Choroid plexus epithelial cell (primary cell): ENCODE measurements around the gene PRPF40A.
"Not testable (repeated sequence)": the region's sequence is repeated elsewhere in the genome, so short reads cannot be mapped to it uniquely, and the experiment has no call there.

Source experiments
- DNase-seq: peaks from one replicate; pipeline ENCODE4 v3.0.0-alpha.2; 2010; ENCODE audit warnings: low read depth
- H3K4me3 ChIP-seq: 2 replicates; pipeline ENCODE4 v1.5.1; 2011; ENCODE audit warnings: low read depth, mild to moderate bottlenecking, control low read depth, low read length, moderate library complexity
- TF ChIP-seq, protein P1 (sequence below): conservative IDR thresholded peaks from 2 replicates; pipeline ENCODE4 v1.5.1; 2011; ENCODE audit warnings: low read depth, mild to moderate bottlenecking, control low read depth, inconsistent platforms, low read length, moderate library complexity

PRPF40A gene

DNA sequence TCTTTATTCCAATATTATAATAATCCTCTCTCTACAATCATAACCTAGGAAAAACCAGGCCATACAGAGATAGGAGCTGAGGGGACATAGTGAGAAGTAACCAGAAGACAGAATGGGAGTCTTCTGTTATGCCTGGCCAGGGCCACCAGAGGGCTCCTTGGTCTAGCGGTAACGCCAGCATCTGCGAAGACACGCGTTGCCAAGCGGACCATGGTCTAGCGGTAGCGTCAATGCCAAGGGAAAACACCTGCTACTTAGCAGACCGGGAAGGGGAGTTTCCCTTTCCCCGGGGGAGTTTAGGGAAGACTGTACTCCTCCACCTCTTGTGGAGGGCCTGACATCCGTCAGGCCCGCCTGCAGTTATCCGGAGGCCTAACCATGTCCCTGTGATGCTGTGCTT lies 37.8 kb upstream of the PRPF40A start:
- TF ChIP-seq, protein P1, sequence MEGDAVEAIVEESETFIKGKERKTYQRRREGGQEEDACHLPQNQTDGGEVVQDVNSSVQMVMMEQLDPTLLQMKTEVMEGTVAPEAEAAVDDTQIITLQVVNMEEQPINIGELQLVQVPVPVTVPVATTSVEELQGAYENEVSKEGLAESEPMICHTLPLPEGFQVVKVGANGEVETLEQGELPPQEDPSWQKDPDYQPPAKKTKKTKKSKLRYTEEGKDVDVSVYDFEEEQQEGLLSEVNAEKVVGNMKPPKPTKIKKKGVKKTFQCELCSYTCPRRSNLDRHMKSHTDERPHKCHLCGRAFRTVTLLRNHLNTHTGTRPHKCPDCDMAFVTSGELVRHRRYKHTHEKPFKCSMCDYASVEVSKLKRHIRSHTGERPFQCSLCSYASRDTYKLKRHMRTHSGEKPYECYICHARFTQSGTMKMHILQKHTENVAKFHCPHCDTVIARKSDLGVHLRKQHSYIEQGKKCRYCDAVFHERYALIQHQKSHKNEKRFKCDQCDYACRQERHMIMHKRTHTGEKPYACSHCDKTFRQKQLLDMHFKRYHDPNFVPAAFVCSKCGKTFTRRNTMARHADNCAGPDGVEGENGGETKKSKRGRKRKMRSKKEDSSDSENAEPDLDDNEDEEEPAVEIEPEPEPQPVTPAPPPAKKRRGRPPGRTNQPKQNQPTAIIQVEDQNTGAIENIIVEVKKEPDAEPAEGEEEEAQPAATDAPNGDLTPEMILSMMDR = peak; percentile 57
- DNase-seq = peak; percentile 23
- H3K4me3 ChIP-seq = no peak overlapping the region

DNA sequence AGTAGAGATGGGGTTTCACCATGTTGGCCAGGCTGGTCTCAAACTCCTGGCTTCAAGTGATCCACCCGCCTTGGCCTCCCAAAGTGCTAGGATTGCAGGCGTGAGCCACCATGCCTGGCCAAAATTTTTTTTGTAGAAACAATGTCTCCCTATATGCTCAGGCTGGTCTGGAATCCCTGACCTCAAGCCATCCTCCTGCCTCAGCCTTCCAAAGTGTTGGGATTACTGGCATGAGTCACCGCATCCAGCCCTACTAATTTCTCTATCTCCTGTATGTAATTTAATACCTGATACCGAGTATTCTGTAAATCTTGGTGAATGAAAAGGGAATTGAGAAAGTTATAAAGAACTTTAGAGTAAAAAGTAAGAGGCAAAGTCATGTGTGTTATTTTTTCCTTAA lies 30.5 kb upstream of the PRPF40A start:
- not testable (repeated sequence) for H3K4me3 ChIP-seq
- DNase-seq = peak; percentile 50

DNA sequence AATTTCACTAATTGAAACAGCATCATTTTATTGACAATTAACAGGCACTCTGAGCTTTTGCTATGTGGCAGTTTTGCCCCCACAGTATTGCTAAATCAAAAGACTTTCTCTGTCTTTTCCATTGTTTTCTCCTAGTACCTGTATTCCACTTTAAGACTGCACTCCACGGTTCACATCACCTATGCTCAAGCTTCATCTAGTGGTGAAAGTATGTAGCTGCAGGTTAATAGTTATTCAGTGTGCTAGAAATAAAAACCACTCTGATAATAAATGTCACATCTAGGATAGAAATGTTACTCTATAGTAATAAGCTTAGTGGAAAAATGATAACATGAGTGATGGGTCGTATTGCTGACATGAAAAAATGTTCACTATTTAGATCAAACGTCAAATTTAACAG lies 25.7 kb upstream of the PRPF40A start:
- TF ChIP-seq, protein P1 = peak; percentile 66
- no peak overlapping the region for H3K4me3 ChIP-seq
- DNase-seq = peak; percentile 48

DNA sequence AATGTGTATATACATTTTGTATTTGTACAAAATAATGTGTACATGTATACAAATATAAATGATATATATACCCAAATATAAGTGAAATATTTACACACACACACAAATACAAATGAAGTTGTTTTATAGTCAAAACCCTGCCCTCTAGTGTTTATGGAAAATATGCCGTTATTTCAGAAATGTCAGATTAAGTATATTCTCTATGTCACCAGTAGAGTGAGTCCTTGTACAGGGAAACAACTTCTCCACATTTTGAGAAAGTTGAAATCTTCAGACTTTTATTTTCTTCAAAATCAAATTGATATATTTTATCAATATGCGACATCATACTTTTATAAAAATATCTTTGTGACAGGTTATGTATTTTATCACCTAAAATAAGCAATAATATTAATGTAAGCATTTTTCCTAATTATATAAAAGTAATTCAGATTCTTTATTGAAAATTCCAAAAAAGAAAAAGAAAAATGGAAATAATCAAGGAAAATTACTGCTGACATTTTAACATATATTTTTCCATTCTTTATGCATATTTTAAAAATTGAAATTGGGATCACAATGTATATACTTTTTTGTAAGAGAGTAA lies 23.6 kb upstream of the PRPF40A start:
- TF ChIP-seq, protein P1 = peak; percentile 75
- peak; percentile 84 for DNase-seq
- H3K4me3 ChIP-seq = no peak overlapping the region

DNA sequence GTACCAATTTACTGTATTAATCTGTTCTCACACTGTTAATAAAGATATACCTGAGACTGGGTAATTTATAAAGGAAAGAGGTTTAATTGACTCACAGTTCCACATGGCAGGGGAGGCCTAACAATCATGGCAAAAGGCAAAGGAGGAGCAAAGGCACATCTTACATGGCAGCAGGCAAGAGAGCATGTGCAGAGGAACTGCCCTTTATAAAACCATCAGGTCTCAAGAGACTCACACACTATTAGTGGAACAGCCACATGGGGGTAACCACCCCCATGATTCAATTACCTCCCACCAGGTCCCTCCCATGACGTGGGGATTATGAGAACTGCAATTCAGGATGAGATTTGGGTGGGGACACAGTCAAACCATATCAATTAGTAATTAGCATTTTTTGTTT lies 22.4 kb upstream of the PRPF40A start:
- DNase-seq, H3K4me3 ChIP-seq: not testable (repeated sequence)

DNA sequence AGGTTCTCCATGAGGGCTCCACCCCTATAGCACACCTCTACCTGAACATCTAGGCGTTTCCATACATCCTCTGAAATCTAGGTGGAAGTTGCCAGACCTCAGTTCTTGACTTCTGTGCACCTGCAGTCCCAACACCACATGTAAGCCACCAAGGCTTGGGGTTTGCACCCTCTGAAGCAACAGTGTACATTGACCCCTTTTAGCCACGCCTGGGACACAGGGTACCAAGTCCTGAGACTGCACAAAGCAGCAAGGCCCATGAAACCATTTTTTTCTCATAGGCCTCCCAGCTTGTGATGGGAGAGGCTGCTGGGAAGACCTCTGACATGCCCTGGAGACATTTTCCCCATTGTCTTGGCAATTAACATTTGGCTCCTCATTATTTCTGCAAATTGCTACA lies 21.2 kb upstream of the PRPF40A start:
- no peak overlapping the region for H3K4me3 ChIP-seq
- DNase-seq = no peak
- TF ChIP-seq, protein P1 = no peak

DNA sequence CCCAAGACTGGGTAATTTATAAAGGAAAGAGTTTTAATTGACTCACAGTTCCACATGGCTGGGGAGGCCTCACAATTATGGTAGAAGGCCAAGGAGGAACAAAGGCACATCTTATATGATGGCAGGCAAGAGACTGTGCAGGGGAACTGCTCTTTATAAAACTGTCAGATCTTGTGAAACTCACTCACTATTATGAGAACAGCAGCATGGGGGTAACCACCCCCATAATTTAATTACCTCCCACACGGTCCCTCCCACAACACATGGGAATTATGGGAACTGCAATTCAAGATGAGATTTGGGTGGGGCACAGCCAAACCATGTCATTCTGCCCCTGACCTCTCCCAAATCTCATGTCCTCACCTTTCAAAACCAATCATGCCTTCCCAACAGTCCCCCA lies 20.2 kb upstream of the PRPF40A start:
- DNase-seq, H3K4me3 ChIP-seq: not testable (repeated sequence)

DNA sequence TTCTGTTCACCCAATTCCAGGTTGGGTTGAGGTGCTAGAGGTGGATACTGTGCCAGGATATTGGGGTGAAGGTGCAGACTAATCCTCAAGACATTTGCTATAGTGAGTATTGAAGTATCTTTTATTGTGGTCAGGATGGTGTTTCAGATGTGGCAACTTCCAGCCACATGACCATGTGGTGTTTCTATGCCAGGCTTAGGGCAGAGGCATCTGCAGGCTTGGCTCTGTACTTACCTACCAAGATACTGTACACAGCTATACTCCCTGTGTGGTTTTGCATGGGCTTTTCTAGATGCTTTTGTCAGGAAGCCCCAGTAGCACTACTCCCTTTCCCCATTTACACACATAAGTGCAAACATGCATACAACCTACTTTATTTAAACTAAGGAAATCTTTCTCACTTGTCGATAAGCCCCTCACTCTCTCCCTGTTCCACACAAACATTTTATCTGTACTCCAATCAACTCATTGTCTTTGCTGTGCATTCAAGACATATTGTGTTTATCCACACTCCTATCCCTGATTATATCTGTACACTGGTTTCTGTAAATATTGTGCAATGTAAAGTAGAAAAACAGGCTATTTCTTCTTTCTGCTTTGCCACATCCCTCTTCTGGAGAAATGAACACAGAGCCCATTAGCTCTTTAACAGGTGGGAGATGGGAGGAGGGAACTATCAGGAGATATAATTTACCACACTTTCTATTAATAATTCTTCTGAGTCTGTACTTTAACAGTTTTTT lies 13.5 kb upstream of the PRPF40A start:
- H3K4me3 ChIP-seq = no peak overlapping the region
- TF ChIP-seq, protein P1 = no peak
- DNase-seq = peak; percentile 64
